OCI-LY1 (cell line): ENCODE measurements around the gene SAP130.

Experiments
- H2AFZ ChIP-seq: fragments of 200-600 bp; sonication (generic), shearing (Covaris generic); 2 replicates; pipeline ENCODE4 v1.6.0; 2014; ENCODE audit warnings: antibody characterized with exemption, mild to moderate bottlenecking, low read length
- H3F3A ChIP-seq: fragments of 200-600 bp; sonication (generic), shearing (Covaris generic); 2 replicates; pipeline ENCODE4 v1.6.0; 2014; ENCODE audit warnings: mild to moderate bottlenecking, antibody characterized with exemption, low read length, moderate library complexity; ENCODE audit not compliant: insufficient read depth
- H3K27ac ChIP-seq: fragments of 200-600 bp; sonication (generic); 2 replicates; pipeline ENCODE4 v1.5.1; 2014; ENCODE audit warnings: low read length, mixed run types, mild to moderate bottlenecking, low read depth; ENCODE audit not compliant: poor library complexity, severe bottlenecking
- H3K27me3 ChIP-seq: fragments of 200-600 bp; sonication (generic); 2 replicates; pipeline ENCODE4 v1.6.0; 2014; ENCODE audit warnings: antibody characterized with exemption, mild to moderate bottlenecking, low read length, moderate library complexity; ENCODE audit not compliant: insufficient read depth
- H3K36me3 ChIP-seq: fragments of 200-600 bp; sonication (generic); 2 replicates; pipeline ENCODE4 v1.6.1; 2014; ENCODE audit warnings: mild to moderate bottlenecking, antibody characterized with exemption, low read length, moderate library complexity, mixed read lengths; ENCODE audit not compliant: insufficient read depth
- H3K4me1 ChIP-seq: fragments of 200-600 bp; sonication (generic); 2 replicates; pipeline ENCODE4 v1.5.1; 2014; ENCODE audit warnings: mild to moderate bottlenecking, low read length, moderate library complexity; ENCODE audit not compliant: insufficient read depth, severe bottlenecking
- H3K4me2 ChIP-seq: fragments of 200-600 bp; sonication (generic), shearing (Covaris generic); 2 replicates; pipeline ENCODE4 v1.6.1; 2014; ENCODE audit warnings: low read length
- H3K4me3 ChIP-seq: fragments of 200-600 bp; sonication (generic); 2 replicates; pipeline ENCODE4 v1.5.1; 2014; ENCODE audit warnings: low read length, low read depth, mild to moderate bottlenecking, mixed read lengths; ENCODE audit not compliant: poor library complexity, severe bottlenecking
- H3K79me2 ChIP-seq: fragments of 200-600 bp; shearing (Covaris generic); 2 replicates; pipeline ENCODE4 v1.6.1; 2016; ENCODE audit warnings: mixed run types, low read length, mixed read lengths; ENCODE audit not compliant: insufficient read depth
- H3K9ac ChIP-seq: fragments of 200-600 bp; sonication (generic), shearing (Covaris generic); 2 replicates; pipeline ENCODE4 v1.6.1; 2014; ENCODE audit warnings: mild to moderate bottlenecking, low read length, mixed read lengths
- H3K9me2 ChIP-seq: fragments of 200-600 bp; sonication (generic), shearing (Covaris generic); 2 replicates; pipeline ENCODE4 v1.6.1; 2014; ENCODE audit warnings: low read depth, mild to moderate bottlenecking, low read length, mixed read lengths
- H3K9me3 ChIP-seq: fragments of 200-600 bp; shearing (Covaris generic); 2 replicates; pipeline ENCODE4 v1.6.1; 2014; ENCODE audit warnings: low read length, mixed read lengths
- H4K20me1 ChIP-seq: fragments of 200-600 bp; sonication (generic), shearing (Covaris generic); 2 replicates; pipeline ENCODE4 v1.6.0; 2016; ENCODE audit warnings: mild to moderate bottlenecking, low read length; ENCODE audit not compliant: insufficient read depth
- EZH2 ChIP-seq: fragments of 200-600 bp; sonication (generic), shearing (Covaris generic); IDR thresholded peaks from 2 replicates; pipeline ENCODE4 v1.8.0; 2017; ENCODE audit warnings: borderline replicate concordance, mixed run types, mild to moderate bottlenecking, antibody characterized with exemption, low read length, moderate library complexity, mixed read lengths
- TF ChIP-seq, protein P1 (sequence below): fragments of 200-600 bp; sonication (generic), shearing (Covaris generic); IDR thresholded peaks from 2 replicates; pipeline ENCODE4 v1.5.1; 2017; ENCODE audit warnings: mild to moderate bottlenecking, antibody characterized with exemption, low read length, moderate library complexity, mixed read lengths

The SAP130 gene

DNA sequence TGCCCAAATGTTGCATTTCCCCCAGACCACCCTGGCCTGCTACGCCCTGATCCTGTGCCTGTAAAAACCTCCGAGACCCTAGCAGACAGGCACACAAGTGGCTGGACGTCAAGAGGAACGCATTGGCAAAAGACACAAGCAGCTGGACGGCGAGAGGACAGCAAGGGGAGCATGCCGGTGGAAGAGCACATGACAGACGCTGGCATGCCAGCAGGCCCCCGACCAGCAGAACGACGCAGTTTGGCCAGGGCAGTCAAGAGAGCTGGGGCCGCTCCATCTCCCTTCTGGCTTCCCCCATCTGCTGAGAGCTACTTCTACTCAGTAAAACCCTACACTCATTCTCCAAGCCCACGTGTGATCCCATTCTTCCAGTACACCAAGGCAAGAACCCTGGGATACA, 42.1 kb downstream of the SAP130 start:
- Histone ChIP-seq H3K4me3 (no peak overlapping the region), H3K27me3 (no peaks in the 10 kb centered on the region), H3K27ac (no peak overlapping the region), H3K4me2 (no peak overlapping the region), H3K4me1 (no peaks in the 10 kb centered on the region), H4K20me1 (no peaks in the 10 kb centered on the region), H2AFZ (no peak overlapping the region), H3K79me2 (no peaks in the 10 kb centered on the region), H3K9me3 (no peaks in the 10 kb centered on the region), H3K9ac (no peak overlapping the region), H3K36me3 (peaks cover 88% of the 10 kb centered on the region), H3F3A (no peaks in the 10 kb centered on the region), H3K9me2 (no peaks in the 10 kb centered on the region)
- TF ChIP-seq EZH2, result no peak
- TF ChIP-seq, protein P1, sequence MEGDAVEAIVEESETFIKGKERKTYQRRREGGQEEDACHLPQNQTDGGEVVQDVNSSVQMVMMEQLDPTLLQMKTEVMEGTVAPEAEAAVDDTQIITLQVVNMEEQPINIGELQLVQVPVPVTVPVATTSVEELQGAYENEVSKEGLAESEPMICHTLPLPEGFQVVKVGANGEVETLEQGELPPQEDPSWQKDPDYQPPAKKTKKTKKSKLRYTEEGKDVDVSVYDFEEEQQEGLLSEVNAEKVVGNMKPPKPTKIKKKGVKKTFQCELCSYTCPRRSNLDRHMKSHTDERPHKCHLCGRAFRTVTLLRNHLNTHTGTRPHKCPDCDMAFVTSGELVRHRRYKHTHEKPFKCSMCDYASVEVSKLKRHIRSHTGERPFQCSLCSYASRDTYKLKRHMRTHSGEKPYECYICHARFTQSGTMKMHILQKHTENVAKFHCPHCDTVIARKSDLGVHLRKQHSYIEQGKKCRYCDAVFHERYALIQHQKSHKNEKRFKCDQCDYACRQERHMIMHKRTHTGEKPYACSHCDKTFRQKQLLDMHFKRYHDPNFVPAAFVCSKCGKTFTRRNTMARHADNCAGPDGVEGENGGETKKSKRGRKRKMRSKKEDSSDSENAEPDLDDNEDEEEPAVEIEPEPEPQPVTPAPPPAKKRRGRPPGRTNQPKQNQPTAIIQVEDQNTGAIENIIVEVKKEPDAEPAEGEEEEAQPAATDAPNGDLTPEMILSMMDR, result no peak

DNA sequence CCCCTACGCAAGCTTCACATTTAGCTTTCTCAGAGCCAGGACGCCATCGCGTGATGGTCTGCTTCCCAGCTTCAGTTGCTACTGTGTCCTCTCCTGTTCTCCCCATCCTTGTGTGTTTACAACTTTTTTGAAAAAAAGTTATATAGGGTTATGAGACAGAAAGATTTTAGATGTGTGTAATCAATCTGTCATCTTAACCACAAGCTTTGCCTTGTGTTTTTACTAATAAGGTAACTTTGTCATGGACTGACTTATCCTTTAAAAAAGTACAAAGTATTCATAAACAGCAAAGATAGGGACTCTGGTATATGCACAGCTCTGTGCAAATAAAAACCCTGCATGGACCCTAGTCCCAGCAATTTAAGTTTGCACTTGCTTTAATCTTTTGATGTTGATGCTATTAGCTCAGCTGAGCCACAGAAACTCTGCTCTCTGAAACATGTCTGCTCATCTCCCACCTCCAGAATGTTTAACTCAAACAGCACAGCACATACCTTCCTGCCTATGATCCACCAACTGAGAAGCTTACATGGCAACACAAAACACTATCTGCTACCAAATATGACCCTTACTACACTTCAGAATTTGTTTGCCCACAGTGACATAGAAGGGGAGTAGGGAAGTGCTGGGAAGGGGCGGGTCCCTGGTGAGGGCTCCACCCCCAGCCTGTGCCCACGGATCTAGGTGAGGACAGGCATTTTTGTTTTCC, 42.7 kb downstream of the SAP130 start:
- no peak for TF ChIP-seq EZH2
- TF ChIP-seq, protein P1, result no peak
- no peaks in the 10 kb centered on the region for H3K27me3 ChIP-seq
- H3F3A ChIP-seq, result no peaks in the 10 kb centered on the region
- peaks cover 88% of the 10 kb centered on the region for H3K36me3 ChIP-seq
- no peak overlapping the region for H3K4me2 ChIP-seq
- H2AFZ ChIP-seq, result no peak overlapping the region
- no peaks in the 10 kb centered on the region for H3K79me2 ChIP-seq
- H3K4me3 ChIP-seq, result no peak overlapping the region
- no peaks in the 10 kb centered on the region for H3K9me3 ChIP-seq
- no peak overlapping the region for H3K27ac ChIP-seq
- H4K20me1 ChIP-seq, result no peaks in the 10 kb centered on the region
- no peak overlapping the region for H3K9ac ChIP-seq
- H3K9me2 ChIP-seq, result no peaks in the 10 kb centered on the region
- H3K4me1 ChIP-seq, result no peaks in the 10 kb centered on the region

DNA sequence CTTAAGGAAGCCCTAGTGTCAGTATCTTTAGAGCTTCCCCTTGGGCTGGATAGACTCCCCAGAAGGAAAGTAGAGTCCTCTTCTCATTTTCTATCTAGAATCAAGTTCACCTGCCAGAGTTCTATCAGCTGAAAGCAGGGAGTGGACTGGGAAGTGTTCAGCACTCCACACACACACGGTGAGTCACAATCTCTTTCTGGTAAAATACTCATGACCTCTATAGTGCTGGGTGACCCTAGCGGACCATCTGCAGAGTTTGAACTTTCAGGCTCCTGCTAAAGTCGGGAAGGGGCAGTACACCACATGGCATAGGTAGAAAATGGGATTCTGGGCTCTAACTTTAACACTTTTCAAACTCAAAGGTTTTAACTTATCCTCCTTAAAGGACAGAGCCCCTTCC, 43.3 kb downstream of the SAP130 start:
- no peak for TF ChIP-seq EZH2
- TF ChIP-seq, protein P1, result no peak; the same call in 1 of the 2 replicates
- Histone ChIP-seq H3K9me3 (no peaks in the 10 kb centered on the region), H3K4me1 (no peaks in the 10 kb centered on the region)

More for the DNA sequence above, 43.3 kb downstream of the SAP130 start:
- H3K9me2 ChIP-seq, result no peaks in the 10 kb centered on the region
- H3K27ac ChIP-seq, result no peak overlapping the region
- H3K79me2 ChIP-seq, result no peaks in the 10 kb centered on the region
- H3K9ac ChIP-seq, result no peak overlapping the region
- no peak overlapping the region for H2AFZ ChIP-seq
- peaks cover 84% of the 10 kb centered on the region for H3K36me3 ChIP-seq
- no peak overlapping the region for H3K4me2 ChIP-seq
- no peak overlapping the region for H3K4me3 ChIP-seq
- H4K20me1 ChIP-seq, result no peaks in the 10 kb centered on the region
- no peaks in the 10 kb centered on the region for H3F3A ChIP-seq
- no peaks in the 10 kb centered on the region for H3K27me3 ChIP-seq
